ENCODE data around the gene DENND2A.
"Not testable (repeated sequence)": the region's sequence is repeated elsewhere in the genome, so short reads cannot be mapped to it uniquely, and the experiment has no call there.

DNA sequence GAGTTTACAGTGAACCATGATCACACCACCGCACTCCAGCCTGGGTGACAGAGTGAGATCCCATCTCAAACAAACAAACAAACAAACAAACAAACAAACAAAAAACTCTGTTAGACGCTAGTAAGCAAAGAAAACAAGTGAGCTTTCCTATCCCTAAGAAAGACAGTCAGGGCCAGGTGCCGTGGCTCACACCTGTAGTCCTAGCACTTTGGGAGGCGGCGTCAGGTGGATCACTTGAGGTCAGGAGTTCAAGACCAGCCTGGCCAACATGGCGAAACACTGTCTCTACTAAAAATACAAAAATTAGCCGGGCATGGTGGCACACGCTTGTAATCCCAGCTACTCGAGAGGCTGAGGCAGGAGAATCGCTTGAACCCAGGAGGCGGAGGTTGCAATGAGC, 36.3 kb upstream of the DENND2A start:
- not testable (repeated sequence) for TF ChIP-seq CTCF (IDR thresholded peaks at IDR 0.05 in 2 of 3, conservative IDR thresholded peaks at IDR 0.05 in 1 of 3; ENCODE audit: control insufficient read depth in 2 of 3, extremely low read depth in 1 of 3, insufficient read depth in 1 of 3, low read depth in 3 of 3, low read length in 3 of 3); MYC (IDR thresholded peaks at IDR 0.05; ENCODE audit: insufficient read depth, insufficient read length, insufficient replicate concordance, low read length, severe bottlenecking); CHD2 (IDR thresholded peaks at IDR 0.05; ENCODE audit: borderline replicate concordance, low read depth, low read length); MAX (IDR thresholded peaks at IDR 0.05; ENCODE audit: low read depth, low read length); CEBPB (IDR thresholded peaks at IDR 0.05; ENCODE audit: borderline replicate concordance in 1 of 2, low read depth in 2 of 2, low read length in 2 of 2)

Measured in GM12878 (cell line).